GM04504 (cell line): ENCODE measurements around the gene PPM1B.
"Not testable (repeated sequence)": the region's sequence is repeated elsewhere in the genome, so short reads cannot be mapped to it uniquely, and the experiment has no call there.

Experiments used
- DNase-seq: peaks from one replicate; pipeline ENCODE4 v3.0.0-alpha.2; 2012; ENCODE audit warnings: low read depth

PPM1B gene

GRCh38 chr2:44168681-44169154 is at the start of gene PPM1B:
Gene PPM1B (plus strand): TSS chr2:44168875. CDS start chr2:44201200, 32,325 bp downstream.
- DNase-seq: no peak

GRCh38 chr2:44119878-44120277 is 48.8 kb upstream of the PPM1B start:
- no peak for DNase-seq

GRCh38 chr2:44120428-44120827 is 48.2 kb upstream of the PPM1B start:
- peak; percentile 74 for DNase-seq

GRCh38 chr2:44121899-44122298 is 46.8 kb upstream of the PPM1B start:
- no peak for DNase-seq

GRCh38 chr2:44124500-44124899 is 44.2 kb upstream of the PPM1B start:
- DNase-seq: no peak

- DNase-seq: no peak
Measured at GRCh38 chr2:44126106-44126797, 42.4 kb upstream of the PPM1B start.

- no peak for DNase-seq
Measured at GRCh38 chr2:44130441-44130840, 38.2 kb upstream of the PPM1B start.

GRCh38 chr2:44131177-44131576 is 37.5 kb upstream of the PPM1B start:
- DNase-seq: no peak

- not testable (repeated sequence) for DNase-seq
Measured at GRCh38 chr2:44133602-44134001, 35.1 kb upstream of the PPM1B start.

GRCh38 chr2:44134848-44135247 is 33.8 kb upstream of the PPM1B start:
- no peak for DNase-seq

- no peak for DNase-seq
Measured at GRCh38 chr2:44135296-44135695, 33.4 kb upstream of the PPM1B start.

- DNase-seq: peak; percentile 19
Measured at GRCh38 chr2:44135771-44136170, 32.9 kb upstream of the PPM1B start.

GRCh38 chr2:44136252-44136651 is 32.4 kb upstream of the PPM1B start:
- peak; percentile 28 for DNase-seq

- DNase-seq: no peak
Measured at GRCh38 chr2:44137048-44137447, 31.6 kb upstream of the PPM1B start.

GRCh38 chr2:44137872-44138551 is 30.7 kb upstream of the PPM1B start:
- no peak for DNase-seq

- no peak for DNase-seq
Measured at GRCh38 chr2:44139741-44140140, 28.9 kb upstream of the PPM1B start.

- no peak for DNase-seq
Measured at GRCh38 chr2:44142306-44142705, 26.4 kb upstream of the PPM1B start.

GRCh38 chr2:44143701-44144100 is 25.0 kb upstream of the PPM1B start:
- DNase-seq: no peak

- no peak for DNase-seq
Measured at GRCh38 chr2:44148999-44149398, 19.7 kb upstream of the PPM1B start.

- DNase-seq: no peak
Measured at GRCh38 chr2:44150473-44150872, 18.2 kb upstream of the PPM1B start.

GRCh38 chr2:44152865-44153669 is 15.6 kb upstream of the PPM1B start:
- no peak for DNase-seq

GRCh38 chr2:44155666-44156446 is 12.8 kb upstream of the PPM1B start:
- DNase-seq: no peak
